H1 (cell line): ENCODE data around the gene S100A11. TPM values are rescaled to one million over a fixed set of nuclear protein-coding genes. Genes with fewer than 3 reads are reported as not detected.

ENCODE experiments used
- ASH2L ChIP-seq: fragments of 200-600, 300-600 bp; sonication (generic); IDR thresholded peaks from one replicate; pipeline ENCODE4 v1.7.1; 2017; ENCODE audit warnings: low read length
- CEBPB ChIP-seq: IDR thresholded peaks from 2 replicates; pipeline ENCODE4 v1.6.1; 2012; ENCODE audit warnings: low read depth, low read length
- CHD7 ChIP-seq: fragments of 300-600 bp; sonication (generic); IDR thresholded peaks from 2 replicates; pipeline ENCODE4 v1.7.1; 2012; ENCODE audit warnings: low read length, moderate library complexity, mild to moderate bottlenecking, inconsistent platforms; ENCODE audit not compliant: insufficient replicate concordance
- HDAC6 ChIP-seq: IDR thresholded peaks from one replicate; pipeline ENCODE4 v1.7.1; 2012; ENCODE audit warnings: low read depth, mild to moderate bottlenecking, inconsistent platforms, low read length, moderate library complexity
- NANOG ChIP-seq: IDR thresholded peaks from 2 replicates; pipeline ENCODE4 v1.6.1; 2011; ENCODE audit warnings: low read length, low read depth, mild to moderate bottlenecking, inconsistent platforms; ENCODE audit not compliant: insufficient read depth, poor library complexity, severe bottlenecking
- POLR2A ChIP-seq, 2 experiments: IDR thresholded peaks; 1 replicate in 1 of 2; 2 replicates in 1 of 2; pipeline ENCODE4 v1.6.1; 2011; ENCODE audit warnings: low read depth in 2 of 2, low read length in 2 of 2, mild to moderate bottlenecking in 2 of 2; ENCODE audit errors: control extremely low read depth in 1 of 2
- POLR2AphosphoS5 ChIP-seq: IDR thresholded peaks from 2 replicates; pipeline ENCODE4 v1.6.1; 2011; ENCODE audit warnings: low read depth, low read length
- RAD21 ChIP-seq, 2 experiments: IDR thresholded peaks in 1 of 2; conservative IDR thresholded peaks in 1 of 2; 2 replicates each; pipeline ENCODE4 v1.6.1; 2011; ENCODE audit warnings: low read depth in 2 of 2, low read length in 2 of 2, improper control_type of control experiment in 1 of 2, inconsistent platforms in 1 of 2, mild to moderate bottlenecking in 1 of 2, moderate library complexity in 1 of 2
- RFX5 ChIP-seq: IDR thresholded peaks from 2 replicates; pipeline ENCODE4 v1.6.1; 2011; ENCODE audit warnings: low read depth, low read length, improper control_type of control experiment, borderline replicate concordance
- SIRT6 ChIP-seq: IDR thresholded peaks from one replicate; pipeline ENCODE4 v1.7.1; 2012; ENCODE audit warnings: low read length, inconsistent platforms
- SP1 ChIP-seq: IDR thresholded peaks from 2 replicates; pipeline ENCODE4 v1.6.1; 2011; ENCODE audit warnings: low read depth, low read length
- SP4 ChIP-seq: IDR thresholded peaks from 2 replicates; pipeline ENCODE4 v1.6.1; 2012; ENCODE audit warnings: low read length, inconsistent platforms
- SRF ChIP-seq: IDR thresholded peaks from 2 replicates; pipeline ENCODE4 v1.6.1; 2011; ENCODE audit warnings: mild to moderate bottlenecking, low read depth, low read length, moderate library complexity
- SUZ12 ChIP-seq: fragments of 200-600 bp; sonication (generic); IDR thresholded peaks from 2 replicates; pipeline ENCODE4 v1.6.1; 2012; ENCODE audit warnings: mild to moderate bottlenecking, inconsistent platforms, low read length, moderate library complexity, mixed read lengths
- polyA plus RNA-seq, 7 experiments: library from polyadenylated mRNA; depleted of rRNA in 3 of 7; stranded (reverse) in 5 of 7; unstranded in 2 of 7; fragments of >200 nt in 5 of 7; fragments of 200-250 nt in 2 of 7; gene quantifications; 1 replicate in 5 of 7; 2 replicates in 1 of 7; 4 replicates in 1 of 7; pipeline versions ENCODE4 v1.2.1 to v1.2.3, GENCODE V29; 2011 to 2013; ENCODE audit warnings: missing spikeins in 2 of 7, mixed read lengths in 2 of 7
- total RNA-seq: library from RNA; stranded (reverse); fragmentation: NEBNext Ultra II Directional; extraction: Animal tissue kit (Norgen Biotek cat#: 25700); gene quantifications from 2 replicates; pipeline ENCODE4 v1.2.1, GENCODE V29; 2021

The S100A11 gene
- total and polyA plus RNA-seq, 2 of the 8 experiments (the other 6 are each of a cell fraction or from before 2014, with no cell fraction given) = 120 to 343 TPM

GRCh38 chr1:152052606-152053005, 15.8 kb upstream of the S100A11 start (continued):
- TF ChIP-seq CHD7 = no peak
- no peak for TF ChIP-seq POLR2A (IDR thresholded peaks at IDR 0.05; ENCODE audit: control extremely low read depth in 1 of 2, low read depth in 2 of 2, low read length in 2 of 2)
- no peak for TF ChIP-seq HDAC6
- no peak for TF ChIP-seq SIRT6
- TF ChIP-seq RFX5 = no peak
- TF ChIP-seq SRF = no peak
- TF ChIP-seq SP4 = no peak
- no peak for TF ChIP-seq SUZ12
- no peak for TF ChIP-seq POLR2AphosphoS5
- TF ChIP-seq NANOG = no peak
- no peak for TF ChIP-seq ASH2L
- TF ChIP-seq SP1 = no peak
- peak; percentile 88 for TF ChIP-seq CEBPB
- peak; percentile 91 to 94 for TF ChIP-seq RAD21 (IDR thresholded peaks at IDR 0.05 in 1 of 2, conservative IDR thresholded peaks at IDR 0.05 in 1 of 2; ENCODE audit: low read depth in 2 of 2, low read length in 2 of 2)
